Ovary (tissue), 9 donors: ENCODE data around the gene CLDN11. TPM values are rescaled to one million over a fixed set of nuclear protein-coding genes. Genes with fewer than 3 reads are reported as not detected.

Source experiments
- DNase-seq, 5 donors: peaks; one replicate each; pipeline ENCODE4 v3.0.0-alpha.2; 2019 to 2020
- H3K27ac ChIP-seq, 2 donors: fragments of 200-600 bp; one replicate each; pipeline versions ENCODE4 v1.5.1 to v1.8.0; 2019 to 2022
- H3K27me3 ChIP-seq: fragments of 200-600 bp; one replicate; pipeline ENCODE4 v1.8.0; 2022
- H3K36me3 ChIP-seq: fragments of 200-600 bp; sonication (generic); one replicate; pipeline ENCODE4 v1.5.1; 2019
- H3K4me1 ChIP-seq: one replicate; pipeline ENCODE4 v1.8.1; 2013; ENCODE audit warnings: mild to moderate bottlenecking, moderate library complexity; ENCODE audit not compliant: insufficient read depth
- H3K4me3 ChIP-seq: fragments of 200-600 bp; sonication (generic); one replicate; pipeline ENCODE4 v1.5.1; 2017
- H3K9me3 ChIP-seq, 2 donors: fragments of 200-600 bp in 1 of 2; sonication (generic) in 1 of 2; one replicate each; pipeline versions ENCODE4 v1.5.1 to v1.8.1; 2013 to 2019; ENCODE audit warnings: mild to moderate bottlenecking in 1 of 2, moderate library complexity in 1 of 2
- EP300 ChIP-seq: sonication (generic); formaldehyde crosslinking; IDR thresholded peaks from one replicate; pipeline ENCODE4 v1.6.1; 2017; ENCODE audit warnings: antibody characterized with exemption
- POLR2A ChIP-seq: fragments of 450-650 bp; IDR thresholded peaks from one replicate; pipeline ENCODE4 v1.6.1; 2017; ENCODE audit warnings: antibody characterized with exemption, mild to moderate bottlenecking, moderate library complexity
- WGBS, 3 donors: extraction: QIAGEN DNeasy Blood & Tissue Kit in 1 of 3; methylation state at CpG; one replicate each; pipeline versions ENCODE4 v1.1.5 to v1.1.7; 2013 to 2017; 5-methylcytosine and 5-hydroxymethylcytosine counted together
- intact Hi-C, 4 donors: fragments of 100-400 bp; cut with DNase I; formaldehyde crosslinking; loops; one replicate each; pipeline versions ENCODE4 v1.11.0 to v1.15.1; 2022 to 2023
- polyA plus RNA-seq, 2 donors: library from polyadenylated mRNA; stranded (reverse); fragments of 200-250 nt in 1 of 2; fragments of 350-450 nt in 1 of 2; fragmentation: Illumina TruSeq in 1 of 2; extraction: RNeasy Lipid Tissue Mini Kit (QIAGEN cat#74804) in 1 of 2; gene quantifications; one replicate each; pipeline ENCODE4 v1.2.3, GENCODE V29; 2013 to 2014
- total RNA-seq, 7 donors: library from RNA; depleted of rRNA in 2 of 7; stranded (reverse); fragments of >200 nt in 2 of 7; fragmentation: NEBNext Ultra II Directional in 3 of 7; extraction: Animal tissue kit (Norgen Biotek cat#: 25700) in 3 of 7; gene quantifications; one replicate each; pipeline versions ENCODE4 v1.1.0 to v1.2.4, GENCODE V29; 2016 to 2023
- TF ChIP-seq, protein P1 (sequence below), 3 donors: fragments of 450-650 bp in 2 of 3; fragments of 200-600 bp in 1 of 3; IDR thresholded peaks; one replicate each; pipeline versions ENCODE4 v1.5.1 to v1.8.0; 2016 to 2022; ENCODE audit warnings: antibody characterized with exemption in 3 of 3, mild to moderate bottlenecking in 1 of 3
- donor health status: DM: no; HTN: no; CAD: no; lungs with moderate emphysema.
- donor health status: DM: no; HTN: no; CAD: no.
- donor health status: Bipolar disorder and iron deficiency.
- donor health status: DM: yes; HTN: yes; CAD: no.
- donor health status: DM: no; HTN: no; CAD: no.
- donor health status: DM: yes; HTN: yes; CAD: no.

The CLDN11 gene
- total and polyA plus RNA-seq, 9 donors, result 75.1 to 254 (median 117) TPM

DNA sequence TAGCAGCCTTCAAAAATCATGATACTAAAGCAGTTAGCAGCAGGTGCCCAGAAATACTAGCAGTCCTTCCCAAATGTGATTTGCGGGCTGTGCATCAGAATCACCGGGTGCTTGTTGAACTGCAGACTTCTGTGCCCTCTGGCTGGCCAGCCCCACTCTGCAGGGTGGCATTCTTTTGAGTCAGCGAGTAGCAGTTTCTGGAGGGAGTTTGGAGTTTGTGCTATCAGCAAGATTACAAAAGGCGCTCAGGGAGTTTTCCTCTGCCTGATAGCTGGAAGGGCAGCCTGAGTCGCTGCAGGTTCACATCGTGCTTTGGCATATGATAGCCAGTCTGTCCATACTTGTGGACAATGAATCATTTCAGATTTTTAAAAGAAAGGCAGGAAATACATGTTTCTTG, 57.6 kb downstream of the CLDN11 start:
- no peak for TF ChIP-seq EP300
- TF ChIP-seq, protein P1, sequence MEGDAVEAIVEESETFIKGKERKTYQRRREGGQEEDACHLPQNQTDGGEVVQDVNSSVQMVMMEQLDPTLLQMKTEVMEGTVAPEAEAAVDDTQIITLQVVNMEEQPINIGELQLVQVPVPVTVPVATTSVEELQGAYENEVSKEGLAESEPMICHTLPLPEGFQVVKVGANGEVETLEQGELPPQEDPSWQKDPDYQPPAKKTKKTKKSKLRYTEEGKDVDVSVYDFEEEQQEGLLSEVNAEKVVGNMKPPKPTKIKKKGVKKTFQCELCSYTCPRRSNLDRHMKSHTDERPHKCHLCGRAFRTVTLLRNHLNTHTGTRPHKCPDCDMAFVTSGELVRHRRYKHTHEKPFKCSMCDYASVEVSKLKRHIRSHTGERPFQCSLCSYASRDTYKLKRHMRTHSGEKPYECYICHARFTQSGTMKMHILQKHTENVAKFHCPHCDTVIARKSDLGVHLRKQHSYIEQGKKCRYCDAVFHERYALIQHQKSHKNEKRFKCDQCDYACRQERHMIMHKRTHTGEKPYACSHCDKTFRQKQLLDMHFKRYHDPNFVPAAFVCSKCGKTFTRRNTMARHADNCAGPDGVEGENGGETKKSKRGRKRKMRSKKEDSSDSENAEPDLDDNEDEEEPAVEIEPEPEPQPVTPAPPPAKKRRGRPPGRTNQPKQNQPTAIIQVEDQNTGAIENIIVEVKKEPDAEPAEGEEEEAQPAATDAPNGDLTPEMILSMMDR (IDR thresholded peaks at IDR 0.05), result no peak
- no peak for TF ChIP-seq POLR2A
- WGBS, 3 donors, result 13 to 17% (median 17%) methylated on average over 6 of the region's 6 CpGs
- Histone ChIP-seq H3K27ac (peak overlapping the region in 1 of 2 donors; percentile 63), H3K4me3 (no peak overlapping the region), H3K4me1 (peaks cover 26% of the 10 kb centered on the region), H3K9me3 (no peaks in the 10 kb centered on the region), H3K27me3 (no peaks in the 10 kb centered on the region), H3K36me3 (no peaks in the 10 kb centered on the region)
- intact Hi-C loops, result loop anchor here in 1 of 4 donors (10.0 kb wide), 1 partner anchor 51 kb away; no protein-coding TSS in a partner anchor
- no peak for DNase-seq

DNA sequence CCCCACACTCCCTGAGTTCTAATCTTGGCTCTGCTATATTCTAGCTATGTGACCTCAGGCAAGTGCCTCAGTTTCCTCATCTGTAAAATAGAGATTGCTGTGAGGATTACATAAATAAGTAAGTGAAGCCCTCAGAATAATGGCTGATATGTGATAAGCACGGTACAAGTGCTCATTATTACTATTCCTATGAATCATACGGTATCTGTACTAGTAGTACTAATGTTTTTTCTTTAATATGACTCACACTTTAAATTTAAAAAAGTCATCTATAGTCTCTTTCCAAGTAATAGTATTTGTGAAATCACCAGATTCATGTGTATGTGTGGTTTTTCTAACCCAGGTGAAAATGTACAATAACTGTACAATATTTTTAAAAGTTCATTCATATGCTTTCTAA, 58.7 kb downstream of the CLDN11 start:
- 40 to 77% (median 46%) methylated on average over 2 of the region's 2 CpGs for WGBS, 3 donors
- Histone ChIP-seq H3K36me3 (no peaks in the 10 kb centered on the region), H3K4me3 (no peak overlapping the region), H3K27ac (no peak overlapping the region), H3K27me3 (no peaks in the 10 kb centered on the region), H3K4me1 (peaks cover 25% of the 10 kb centered on the region), H3K9me3 (no peaks in the 10 kb centered on the region)
- TF ChIP-seq EP300 (no peak), POLR2A (no peak)
- TF ChIP-seq, protein P1 (IDR thresholded peaks at IDR 0.05), result no peak
- intact Hi-C loops, result loop anchor here in 1 of 4 donors (10.0 kb wide), 1 partner anchor 53 kb away; no protein-coding TSS in a partner anchor
- DNase-seq, result no peak

DNA sequence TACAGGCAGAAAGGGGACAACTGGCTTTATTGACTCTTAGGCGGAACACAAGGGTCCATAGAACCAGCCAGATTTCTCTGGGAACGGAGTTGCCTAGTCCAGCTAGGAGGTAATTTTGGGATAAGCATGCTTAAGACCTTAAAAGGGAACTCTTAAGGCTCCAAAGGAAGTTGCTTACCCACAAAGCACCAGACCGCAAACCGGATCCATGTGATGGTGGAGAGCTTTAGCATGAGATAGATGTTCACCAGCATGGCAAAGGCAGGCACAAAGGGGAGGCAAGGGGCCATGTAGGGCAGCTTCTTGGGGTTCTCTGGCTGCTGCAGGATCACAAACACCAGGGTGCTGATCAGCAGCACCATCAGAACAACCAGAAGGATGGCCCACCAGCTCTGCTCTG, 61.4 kb downstream of the CLDN11 start:
- no peak for TF ChIP-seq POLR2A
- TF ChIP-seq, protein P1 (IDR thresholded peaks at IDR 0.05), result no peak
- no peak for TF ChIP-seq EP300
- intact Hi-C loops, result no loop called here
- peaks cover 9% of the 10 kb centered on the region for H3K4me1 ChIP-seq

DNA sequence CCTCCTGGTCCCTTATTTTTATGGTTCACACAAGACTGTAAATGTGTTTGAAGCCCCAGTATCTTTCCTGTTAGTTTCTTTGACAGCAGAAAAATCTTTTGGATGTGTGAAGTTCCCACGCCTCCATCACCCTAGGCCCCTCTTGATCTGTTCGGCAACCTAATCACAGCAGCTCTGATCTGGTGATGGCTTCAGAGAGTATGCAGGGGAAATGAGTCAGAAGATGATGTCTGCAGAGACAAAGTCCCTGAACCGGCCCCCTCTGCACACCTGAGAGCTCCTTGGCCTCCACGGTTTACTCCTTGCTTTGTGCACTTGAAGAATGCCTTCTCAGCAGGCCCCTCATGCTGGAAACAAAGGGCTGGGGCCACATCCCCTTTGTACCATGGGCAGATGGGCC, 63.5 kb downstream of the CLDN11 start:
- H3K4me3 ChIP-seq, result no peak overlapping the region
- H3K36me3 ChIP-seq, result no peaks in the 10 kb centered on the region
- H3K27ac ChIP-seq, result no peak overlapping the region
- no peaks in the 10 kb centered on the region for H3K27me3 ChIP-seq
- TF ChIP-seq POLR2A (no peak), EP300 (no peak)
- TF ChIP-seq, protein P1 (IDR thresholded peaks at IDR 0.05), result no peak
- DNase-seq, result no peak
- intact Hi-C loops, result no loop called here
- WGBS, 3 donors, result 89 to 94% (median 90%) methylated on average over 4 of the region's 4 CpGs
- no peaks in the 10 kb centered on the region for H3K4me1 ChIP-seq
- H3K9me3 ChIP-seq, result no peaks in the 10 kb centered on the region

More for the DNA sequence above, 61.4 kb downstream of the CLDN11 start:
- WGBS, 3 donors, result 93 to 97% (median 96%) methylated on average over 4 of the region's 4 CpGs
- Histone ChIP-seq H3K36me3 (no peaks in the 10 kb centered on the region), H3K4me3 (no peak overlapping the region), H3K9me3 (no peaks in the 10 kb centered on the region), H3K27me3 (no peaks in the 10 kb centered on the region), H3K27ac (no peak overlapping the region)
- DNase-seq, result no peak
